ENCODE data around the gene AKAP13. TPM values are rescaled to one million over a fixed set of nuclear protein-coding genes. Genes with fewer than 3 reads are reported as not detected.

AKAP13 gene
- total RNA-seq, 1 experiment from 2014 or later = 47.3 TPM

GRCh38 chr15:85382942-85383341, 2.5 kb downstream of the AKAP13 start:
- H3K4me3 Mint-ChIP-seq = no peak overlapping the region; a peak in 1 of 5 replicates
- Histone ChIP-seq H3K23ac (ENCODE audit: insufficient read length, low read depth, low read length) (no peak overlapping the region), H2BK12ac (ENCODE audit: insufficient read length, low read depth, low read length) (no peak overlapping the region), H2AK5ac (ENCODE audit: insufficient read length, low read length) (no peak overlapping the region), H4K5ac (ENCODE audit: insufficient read length, low read depth, low read length) (no peak overlapping the region), H2BK120ac (ENCODE audit: low read depth, low read length, poor library complexity, severe bottlenecking) (no peak overlapping the region), H3K4ac (ENCODE audit: low read depth, low read length) (no peak overlapping the region), H4K91ac (ENCODE audit: insufficient read length, low read depth, low read length) (no peak overlapping the region), H2BK5ac (ENCODE audit: insufficient read length, low read length) (no peak overlapping the region), H3K18ac (ENCODE audit: insufficient read length, low read depth, low read length) (no peak overlapping the region), H3K79me1 (ENCODE audit: insufficient read depth, low read depth, low read length, poor library complexity, severe bottlenecking) (peaks cover 4% of the 10 kb centered on the region), H3K14ac (ENCODE audit: insufficient read depth, low read length) (no peak overlapping the region), H3K79me2 (ENCODE audit: insufficient read depth, low read length) (peaks cover 11% of the 10 kb centered on the region; the same call in 1 of the 2 replicates), H2BK15ac (ENCODE audit: low read depth, low read length) (no peak overlapping the region), H4K8ac (replicated peaks; ENCODE audit: insufficient read length, low read depth, low read length) (no peak overlapping the region), H3K23me2 (ENCODE audit: insufficient read length, low read depth, low read length, poor library complexity, severe bottlenecking) (peaks cover 5% of the 10 kb centered on the region), H3T11ph (ENCODE audit: low read length) (no peak overlapping the region), H3K9me3 (ENCODE audit: control insufficient read depth, low read depth, low read length) (no peaks in the 10 kb centered on the region), H2BK20ac (ENCODE audit: low read depth, low read length, poor library complexity, severe bottlenecking) (no peak overlapping the region), H3K56ac (ENCODE audit: insufficient read length, low read depth, low read length) (no peak overlapping the region), H3K27ac (ENCODE audit: insufficient read length, low read depth, low read length) (no peak overlapping the region), H2AFZ (ENCODE audit: low read length) (no peak overlapping the region), H3K27me3 (ENCODE audit: insufficient read depth, low read length) (no peaks in the 10 kb centered on the region), H3K9ac (ENCODE audit: extremely low read depth, insufficient read length, low read length) (no peak overlapping the region), H4K20me1 (ENCODE audit: control insufficient read depth, insufficient read depth, insufficient read length) (no peaks in the 10 kb centered on the region), H3K4me2 (ENCODE audit: insufficient read depth, insufficient read length, low read length) (no peak overlapping the region), H3K4me1 (ENCODE audit: insufficient read depth, low read length) (0 out of 2 replicates have a peak, but pooled peaks cover 2% of the 10 kb centered on the region)
- no peak for DNase-seq
- no peak for TF ChIP-seq CTCF (conservative IDR thresholded peaks at IDR 0.05)
- no peaks in the 10 kb centered on the region for H3K27me3 Mint-ChIP-seq (ENCODE audit: low read depth)
- no peaks in the 10 kb centered on the region for H3K9me3 Mint-ChIP-seq
- H3K27ac Mint-ChIP-seq = no peak overlapping the region
- no CpG with 5 or more reads among the region's 4 CpGs for WGBS (ENCODE audit: extremely low coverage, insufficient read length, low lambda C conversion rate)
- peaks cover 2 to 4% (median 2%) of the 10 kb centered on the region in 3 experiments; a peak in 5 of 7 replicates for H3K36me3 Mint-ChIP-seq (ENCODE audit: insufficient read depth in 1 of 3, low read depth in 3 of 3)
- peaks cover 19 to 27% of the 10 kb centered on the region in 2 experiments for H3K4me1 Mint-ChIP-seq
